Heart left ventricle (tissue), 16 donors: Measurements from ENCODE around the gene MXRA7. TPM values are rescaled to one million over a fixed set of nuclear protein-coding genes. Genes with fewer than 3 reads are reported as not detected.

Source experiments
- ATAC-seq, 4 donors: fragments of 200-7000 bp; cut with Tn5 transposase; one replicate each; pipeline ENCODE4 v1.9.1; 2020 to 2022; ENCODE audit warnings: moderate library complexity in 4 of 4, mild to moderate bottlenecking in 3 of 4, moderate number of reproducible peaks in 1 of 4
- DNase-seq, 5 donors: peaks; one replicate each; pipeline ENCODE4 v3.0.0-alpha.2; 2020
- H3K27ac ChIP-seq, 12 donors: fragments of 200-600 bp; sonication (generic) in 4 of 12; one replicate each; pipeline versions ENCODE4 v1.5.0 to v1.8.0; 2016 to 2022; ENCODE audit warnings: mild to moderate bottlenecking in 2 of 12
- H3K27me3 ChIP-seq, 9 donors: fragments of 200-600 bp; sonication (generic) in 2 of 9; one replicate each; pipeline versions ENCODE4 v1.5.1 to v1.8.0; 2016 to 2022; ENCODE audit warnings: mild to moderate bottlenecking in 3 of 9
- H3K36me3 ChIP-seq, 9 donors: fragments of 200-600 bp; sonication (generic) in 2 of 9; one replicate each; pipeline versions ENCODE4 v1.5.0 to v1.8.0; 2018 to 2022; ENCODE audit warnings: mild to moderate bottlenecking in 2 of 9
- H3K4me1 ChIP-seq, 12 donors: fragments of 200-600 bp; sonication (generic) in 4 of 12; one replicate each; pipeline versions ENCODE4 v1.5.0 to v1.8.0; 2016 to 2022; ENCODE audit warnings: mild to moderate bottlenecking in 3 of 12
- H3K4me3 ChIP-seq, 12 donors: fragments of 200-600 bp; sonication (generic) in 4 of 12; one replicate each; pipeline versions ENCODE4 v1.5.0 to v1.8.0; 2017 to 2022; ENCODE audit warnings: mild to moderate bottlenecking in 9 of 12, moderate library complexity in 4 of 12
- H3K9me3 ChIP-seq, 12 donors: fragments of 200-600 bp; sonication (generic) in 4 of 12; one replicate each; pipeline versions ENCODE4 v1.5.0 to v1.8.0; 2016 to 2022; ENCODE audit warnings: mild to moderate bottlenecking in 1 of 12
- POLR2A ChIP-seq, 2 donors: fragments of 450-650 bp; IDR thresholded peaks; one replicate each; pipeline ENCODE4 v1.6.1; 2017; ENCODE audit warnings: antibody characterized with exemption in 2 of 2, mild to moderate bottlenecking in 2 of 2, moderate library complexity in 2 of 2
- WGBS, 4 donors: extraction: QIAGEN DNeasy Blood & Tissue Kit in 2 of 4; methylation state at CpG; one replicate each; pipeline versions ENCODE4 v1.1.5 to v1.1.7; 2013 to 2018; 5-methylcytosine and 5-hydroxymethylcytosine counted together
- intact Hi-C, 10 donors: fragments of 100-400 bp; cut with DNase I; formaldehyde crosslinking; loops; one replicate each; pipeline versions ENCODE4 v1.11.1 to v1.14.2; 2022
- polyA plus RNA-seq, 2 donors: library from polyadenylated mRNA; stranded (reverse); fragments of 200-250 nt; gene quantifications; one replicate each; pipeline ENCODE4 v1.2.3, GENCODE V29; 2013
- total RNA-seq, 9 donors: library from RNA; depleted of rRNA in 2 of 9; stranded (reverse); fragments of >200 nt in 2 of 9; fragmentation: NEBNext Ultra II Directional in 3 of 9; extraction: Animal tissue kit (Norgen Biotek cat#: 25700) in 3 of 9; gene quantifications; one replicate each; pipeline versions ENCODE4 v1.1.0 to v1.2.4, GENCODE V29; 2016 to 2023
- TF ChIP-seq, protein P1 (sequence below), 12 donors: fragments of 200-600 bp; sonication (generic) in 4 of 12; IDR thresholded peaks; one replicate each; pipeline versions ENCODE4 v1.5.0 to v1.8.0; 2018 to 2022; ENCODE audit warnings: antibody characterized with exemption in 12 of 12, mild to moderate bottlenecking in 5 of 12
- donor health status: ischemic (EF 13 %, LVEDD 7.1; RV severe dilation, severe dysfunction).
- donor health status: healthy with polysubstance abuse.
- donor health status: DM: no; HTN: yes; CAD: no.
- donor health status: DM: no; HTN: no; CAD: no.
- donor health status: ischemic (EF 25% LVEDD 6.9; RV normal size, moderate dysfunction).
- donor health status: ischemic (EF 25% LVEDD 5.7; RV mildly dilated, moderate dysfunction).
- donor health status: healthy.
- donor health status: DM: yes; HTN: yes; CAD: no.
- donor health status: ischemic (EF 35%, LVEDD 5.7; RV mildly dilated, moderate dysfunction).
- donor health status: nonischemic (EF 11% LVEDD 7.7; RV severe dilation, severe dysfunction).
- donor health status: DM: yes; HTN: yes; CAD: no.
- donor health status: PGD.
- donor health status: ischemic (EF 29% LVEDD 5.4; RV normal size, mild dysfunction).
- donor health status: nonischemic (EF 23%, LVEDD 6.1; RV moderate dilation, normal function).

Gene MXRA7
- total and polyA plus RNA-seq, 11 donors: 240 to 539 (median 460) TPM

DNA sequence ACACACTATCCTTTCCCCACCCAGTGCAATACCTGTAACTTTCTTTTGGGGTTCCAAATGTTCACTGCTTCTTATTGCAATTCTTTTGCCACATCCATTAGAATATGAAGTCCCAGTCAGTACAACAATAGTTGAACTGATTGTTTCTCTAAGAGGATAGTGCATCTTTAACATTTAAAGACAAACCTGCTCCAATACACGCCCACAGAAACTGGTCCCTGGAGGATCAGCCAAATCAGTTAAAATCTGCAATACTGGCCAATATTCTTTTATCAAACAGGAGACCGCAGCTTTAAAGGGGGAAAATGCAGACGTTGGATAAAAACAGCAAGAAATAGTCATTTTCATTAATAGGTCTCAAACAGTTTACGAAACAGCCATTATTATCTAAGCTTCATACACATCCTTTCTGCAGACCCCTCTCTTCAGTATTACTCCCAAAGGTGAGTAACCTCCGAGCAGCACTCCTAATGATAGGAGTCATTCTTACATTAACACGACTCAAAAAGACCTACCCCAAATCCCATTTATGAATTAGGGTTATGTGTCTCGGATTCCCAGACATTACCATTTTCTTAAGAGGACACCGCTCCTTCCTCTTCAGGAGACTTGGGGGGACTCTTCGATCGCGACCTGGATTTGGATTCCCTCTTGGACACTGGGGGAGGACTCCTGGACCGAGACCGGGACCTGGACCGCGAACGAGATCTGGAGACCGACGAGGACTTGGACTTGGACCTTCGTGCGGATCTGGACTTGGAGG lies 25.0 kb upstream of the MXRA7 start:
- no peak for DNase-seq
- ATAC-seq: no peak
- peaks cover 5 to 78% (median 50%) of the 10 kb centered on the region in 12 donors for H3K4me1 ChIP-seq
- intact Hi-C loops: loop anchor here in 1 of 10 donors (10.0 kb wide), 1 partner anchor 51 kb away; no protein-coding TSS in a partner anchor
- H3K36me3 ChIP-seq: peaks cover 0 to 55% (median 51%) of the 10 kb centered on the region in 9 donors
- H3K9me3 ChIP-seq: no peaks in the 10 kb centered on the region
- TF ChIP-seq POLR2A (IDR thresholded peaks at IDR 0.05): no peak
- TF ChIP-seq, protein P1, sequence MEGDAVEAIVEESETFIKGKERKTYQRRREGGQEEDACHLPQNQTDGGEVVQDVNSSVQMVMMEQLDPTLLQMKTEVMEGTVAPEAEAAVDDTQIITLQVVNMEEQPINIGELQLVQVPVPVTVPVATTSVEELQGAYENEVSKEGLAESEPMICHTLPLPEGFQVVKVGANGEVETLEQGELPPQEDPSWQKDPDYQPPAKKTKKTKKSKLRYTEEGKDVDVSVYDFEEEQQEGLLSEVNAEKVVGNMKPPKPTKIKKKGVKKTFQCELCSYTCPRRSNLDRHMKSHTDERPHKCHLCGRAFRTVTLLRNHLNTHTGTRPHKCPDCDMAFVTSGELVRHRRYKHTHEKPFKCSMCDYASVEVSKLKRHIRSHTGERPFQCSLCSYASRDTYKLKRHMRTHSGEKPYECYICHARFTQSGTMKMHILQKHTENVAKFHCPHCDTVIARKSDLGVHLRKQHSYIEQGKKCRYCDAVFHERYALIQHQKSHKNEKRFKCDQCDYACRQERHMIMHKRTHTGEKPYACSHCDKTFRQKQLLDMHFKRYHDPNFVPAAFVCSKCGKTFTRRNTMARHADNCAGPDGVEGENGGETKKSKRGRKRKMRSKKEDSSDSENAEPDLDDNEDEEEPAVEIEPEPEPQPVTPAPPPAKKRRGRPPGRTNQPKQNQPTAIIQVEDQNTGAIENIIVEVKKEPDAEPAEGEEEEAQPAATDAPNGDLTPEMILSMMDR (IDR thresholded peaks at IDR 0.05): no peak
- H3K27me3 ChIP-seq: no peaks in the 10 kb centered on the region
- peak overlapping the region; percentile 71 to 100 (median 94) for H3K4me3 ChIP-seq
- 1% methylated on average over 19 to 20 of the region's 20 CpGs for WGBS, 4 donors
- H3K27ac ChIP-seq: peak overlapping the region; percentile 97 to 100 (median 99)

DNA sequence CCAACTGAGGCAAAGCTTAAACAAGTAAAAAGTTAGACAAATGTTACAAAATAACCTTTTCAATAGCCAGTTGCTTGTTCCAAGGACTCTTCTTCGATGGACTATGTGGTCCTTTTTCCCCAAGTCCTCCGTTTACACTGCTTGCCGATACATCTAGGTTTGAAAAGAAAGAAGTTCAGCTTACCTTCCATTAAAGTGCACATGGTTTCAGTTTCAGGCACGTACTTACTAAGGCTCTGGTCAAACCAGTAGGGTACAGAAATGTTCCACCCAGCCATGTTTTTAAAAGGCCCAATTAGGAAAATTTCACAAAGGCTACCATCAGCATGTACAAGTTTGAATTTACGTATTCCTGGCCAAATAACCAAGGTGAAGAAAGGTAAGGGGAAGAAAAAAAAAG lies 24.2 kb upstream of the MXRA7 start:
- Histone ChIP-seq H3K4me3 (peak overlapping the region in 11 of 12 donors; percentile 4 to 100 (median 94)), H3K4me1 (peaks cover 5 to 75% (median 48%) of the 10 kb centered on the region in 12 donors), H3K9me3 (no peaks in the 10 kb centered on the region), H3K36me3 (peaks cover 0 to 60% (median 57%) of the 10 kb centered on the region in 9 donors), H3K27me3 (no peaks in the 10 kb centered on the region), H3K27ac (peak overlapping the region in 8 of 12 donors; percentile 3 to 100 (median 99))
- DNase-seq (no peak), ATAC-seq (no peak)
- intact Hi-C loops: loop anchor here in 1 of 10 donors (10.0 kb wide), 1 partner anchor 50 kb away; no protein-coding TSS in a partner anchor
- TF ChIP-seq, protein P1 (IDR thresholded peaks at IDR 0.05): no peak
- TF ChIP-seq POLR2A (IDR thresholded peaks at IDR 0.05): no peak
- 12 to 18% (median 14%) methylated on average over 5 of the region's 5 CpGs for WGBS, 4 donors

DNA sequence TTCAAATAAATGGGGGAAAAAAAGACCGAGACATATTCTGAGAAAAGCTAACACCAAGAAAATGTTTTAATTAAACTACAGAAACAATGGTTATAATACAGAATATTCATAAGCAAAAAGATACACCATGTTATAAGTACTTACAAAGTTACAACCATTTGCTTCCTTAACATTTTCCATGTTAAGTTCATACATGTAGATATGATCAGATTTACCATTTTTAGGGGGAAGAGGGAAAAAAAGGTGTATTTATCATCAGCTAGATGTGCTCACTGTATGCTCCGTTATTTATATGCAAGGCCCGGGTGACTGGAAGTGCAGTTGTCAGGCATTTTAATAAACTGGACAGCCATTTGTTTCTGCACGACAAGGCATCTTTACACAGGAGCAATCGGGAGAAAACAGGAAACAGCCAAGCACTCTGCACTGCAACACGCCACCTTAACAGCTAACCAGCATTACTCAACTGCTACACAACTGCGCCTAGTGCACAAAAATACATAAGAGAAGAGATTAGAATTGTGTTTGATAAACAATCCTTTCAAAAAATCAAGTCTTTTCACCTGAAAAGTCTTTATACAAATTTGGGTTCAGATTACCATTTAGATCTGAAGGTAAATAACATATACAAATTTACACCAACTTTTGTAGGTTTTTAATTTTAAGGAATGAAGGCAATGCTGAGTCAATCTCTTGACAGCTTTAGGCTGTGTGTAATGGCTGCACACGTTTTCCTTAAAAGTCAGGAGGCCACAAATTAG lies 23.5 kb upstream of the MXRA7 start:
- intact Hi-C loops: loop anchor here in 1 of 10 donors (10.0 kb wide), 1 partner anchor 49 kb away; no protein-coding TSS in a partner anchor
- 13 to 24% (median 19%) methylated on average over 8 of the region's 8 CpGs for WGBS, 4 donors
- H3K36me3 ChIP-seq: peaks cover 0 to 67% (median 58%) of the 10 kb centered on the region in 9 donors
- no peak for ATAC-seq
- no peak for DNase-seq
- TF ChIP-seq POLR2A (IDR thresholded peaks at IDR 0.05): no peak
- TF ChIP-seq, protein P1 (IDR thresholded peaks at IDR 0.05): no peak
- H3K27me3 ChIP-seq: no peaks in the 10 kb centered on the region
- peaks cover 5 to 71% (median 47%) of the 10 kb centered on the region in 12 donors for H3K4me1 ChIP-seq
- peak overlapping the region in 7 of 12 donors; percentile 31 to 100 (median 99) for H3K27ac ChIP-seq
- H3K4me3 ChIP-seq: peak overlapping the region in 10 of 12 donors; percentile 4 to 100 (median 94)
- H3K9me3 ChIP-seq: no peaks in the 10 kb centered on the region

DNA sequence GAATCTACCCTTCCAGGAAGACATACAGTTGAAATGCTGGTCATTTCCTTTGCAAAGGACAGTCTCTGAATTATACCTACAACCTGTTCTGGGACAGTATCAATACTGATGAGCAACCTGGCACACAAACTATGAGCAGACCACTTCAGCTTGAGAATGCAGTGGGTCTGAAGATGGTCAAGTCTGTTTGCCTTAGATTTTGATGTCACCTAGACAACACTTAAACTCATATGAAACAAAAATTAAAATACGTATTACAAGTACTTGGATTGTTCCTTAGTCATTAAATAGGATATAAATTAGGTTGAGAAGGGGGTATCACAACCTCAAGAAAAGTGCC lies 22.8 kb upstream of the MXRA7 start:
- ATAC-seq: no peak
- DNase-seq: no peak
- TF ChIP-seq, protein P1 (IDR thresholded peaks at IDR 0.05): no peak
- no peak for TF ChIP-seq POLR2A (IDR thresholded peaks at IDR 0.05)
- peak overlapping the region in 2 of 12 donors; percentile 99 to 100 for H3K27ac ChIP-seq
- H3K4me1 ChIP-seq: peaks cover 5 to 70% (median 44%) of the 10 kb centered on the region in 12 donors
- intact Hi-C loops: loop anchor here in 1 of 10 donors (10.0 kb wide), 1 partner anchor 49 kb away; no protein-coding TSS in a partner anchor
- H3K36me3 ChIP-seq: peaks cover 0 to 72% (median 58%) of the 10 kb centered on the region in 9 donors
- no peaks in the 10 kb centered on the region for H3K9me3 ChIP-seq
- H3K27me3 ChIP-seq: no peaks in the 10 kb centered on the region
- peak overlapping the region in 3 of 12 donors; percentile 94 to 100 (median 96) for H3K4me3 ChIP-seq
- 57 to 74% (median 58%) methylated on average over 1 of the region's 1 CpG for WGBS, 4 donors
